ENCODE results near the gene MYO10.

The MYO10 gene

DNA sequence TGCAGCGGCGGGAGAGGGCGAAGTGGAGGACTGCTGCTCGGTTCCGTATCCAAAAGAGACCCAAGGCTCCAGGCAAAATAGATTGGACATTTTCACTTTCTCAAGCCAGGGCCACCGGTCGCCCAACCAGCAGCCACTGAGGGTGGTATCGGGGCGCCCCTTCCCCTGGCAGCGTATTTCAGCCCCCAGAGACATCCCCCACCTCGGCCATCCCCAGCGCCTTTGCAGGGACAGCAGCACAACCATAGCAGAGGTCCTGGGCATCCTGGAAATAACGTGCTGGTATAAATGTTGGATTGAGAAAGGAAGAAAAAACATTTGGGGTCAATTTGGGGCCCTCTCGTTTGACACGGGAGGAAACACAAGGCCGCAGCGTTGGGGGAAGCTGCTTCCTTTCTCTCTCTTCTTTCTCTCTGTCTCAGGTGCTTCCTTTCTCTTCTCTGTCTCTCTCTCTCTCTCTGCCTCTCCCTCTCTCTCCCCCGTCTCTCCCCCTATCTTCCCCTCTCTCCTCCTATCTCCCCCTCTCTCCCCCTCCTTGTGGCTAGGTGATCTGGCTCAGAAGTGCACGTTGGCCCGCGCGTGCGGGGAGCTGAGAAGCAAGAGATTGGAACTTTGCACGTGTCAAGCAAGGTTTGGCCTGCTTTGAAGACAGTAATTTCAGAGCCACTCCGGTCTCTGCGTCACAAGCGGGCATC lies 318.7 kb downstream of the MYO10 start:
- no peak for DNase-seq (ENCODE audit: low read depth)
- peak overlapping the region; percentile 52 for H3K4me3 ChIP-seq (ENCODE audit: low read depth, low read length)

DNA sequence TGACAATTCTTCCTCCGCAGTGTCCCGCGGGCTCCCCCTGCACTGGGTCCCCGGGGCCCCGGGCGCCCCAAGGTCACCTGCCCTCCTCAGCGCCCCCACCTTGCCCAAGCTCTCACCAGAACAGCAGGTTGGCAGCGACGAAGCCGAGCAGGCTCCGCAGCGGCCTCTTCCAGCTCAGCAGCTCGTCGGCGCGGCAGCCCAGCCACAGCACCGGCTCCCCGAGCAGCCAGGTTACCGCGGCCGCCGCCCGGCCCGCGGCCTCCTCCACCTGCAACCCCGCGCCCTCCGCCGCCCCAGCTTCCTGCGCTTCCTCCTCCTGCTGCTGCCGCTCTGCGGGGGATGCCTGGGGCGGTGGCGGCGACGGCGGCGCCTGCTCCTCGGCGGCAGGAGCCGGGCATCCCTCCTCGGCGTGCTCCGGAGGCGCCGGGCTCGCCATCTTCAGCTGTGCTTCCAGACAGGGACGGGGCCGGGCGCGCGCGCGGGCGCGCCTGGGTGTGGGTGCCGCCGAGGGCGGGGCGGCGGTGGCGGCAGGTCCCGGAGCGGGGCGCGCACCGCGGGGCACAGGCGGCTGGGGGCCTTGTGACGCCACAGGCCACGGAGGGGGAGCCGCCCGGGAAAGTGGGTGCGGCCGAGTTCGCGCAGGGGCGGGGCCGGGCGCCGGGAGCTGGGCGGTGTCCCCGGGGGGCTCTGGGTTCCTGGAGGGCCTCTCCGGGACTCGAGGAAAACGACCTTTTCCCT lies 319.4 kb downstream of the MYO10 start, which contains the start of gene RETREG1:
Gene RETREG1, minus strand, starts transcription at position 462 of the 738 bp plus-strand sequence. Its CDS starts 26 bp downstream, at position 436.
- no peak for DNase-seq (ENCODE audit: low read depth)
- H3K4me3 ChIP-seq (ENCODE audit: low read depth, low read length) = peak within 1 kb of the TSS; percentile 52

DNA sequence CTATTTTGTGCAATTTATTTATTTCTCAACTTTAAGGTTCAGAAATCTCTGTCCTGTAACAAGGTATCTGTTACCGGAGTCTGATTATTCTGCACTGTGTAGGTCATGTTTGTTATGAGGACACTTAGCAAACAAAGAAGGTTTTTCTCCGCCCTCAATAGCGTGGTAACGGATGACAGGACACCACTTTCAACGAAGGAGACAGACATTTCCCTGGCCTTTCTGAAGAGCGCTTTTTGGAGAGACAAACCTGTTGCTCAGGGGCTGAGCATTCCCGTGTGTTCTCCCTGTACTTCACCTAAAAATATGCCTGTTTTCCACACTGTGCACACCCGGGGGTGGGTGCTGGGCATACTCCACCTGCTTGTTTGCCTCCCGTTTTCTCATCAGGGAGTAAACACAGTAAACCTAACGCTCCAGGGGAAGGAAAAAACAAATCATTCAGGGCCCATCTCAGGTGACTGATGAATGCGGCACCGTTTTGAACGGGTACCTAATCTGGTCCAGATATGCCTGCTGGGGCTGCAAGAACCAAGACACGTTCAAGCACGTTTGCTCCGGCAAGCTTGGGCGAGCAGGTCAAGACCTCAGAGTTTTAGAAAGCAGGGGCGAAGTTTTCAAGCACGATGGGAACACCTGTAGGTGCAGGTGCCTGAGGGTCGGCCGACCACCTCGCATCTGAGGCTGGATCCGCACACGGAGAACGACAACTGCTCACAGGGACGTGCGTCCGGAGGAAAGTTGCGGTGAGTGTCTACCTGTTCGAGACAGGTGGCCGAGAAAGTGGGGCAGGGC lies 320.1 kb downstream of the MYO10 start:
- H3K4me3 ChIP-seq (ENCODE audit: low read depth, low read length) = peak overlapping the region; percentile 52
- no peak for DNase-seq (ENCODE audit: low read depth)

DNA sequence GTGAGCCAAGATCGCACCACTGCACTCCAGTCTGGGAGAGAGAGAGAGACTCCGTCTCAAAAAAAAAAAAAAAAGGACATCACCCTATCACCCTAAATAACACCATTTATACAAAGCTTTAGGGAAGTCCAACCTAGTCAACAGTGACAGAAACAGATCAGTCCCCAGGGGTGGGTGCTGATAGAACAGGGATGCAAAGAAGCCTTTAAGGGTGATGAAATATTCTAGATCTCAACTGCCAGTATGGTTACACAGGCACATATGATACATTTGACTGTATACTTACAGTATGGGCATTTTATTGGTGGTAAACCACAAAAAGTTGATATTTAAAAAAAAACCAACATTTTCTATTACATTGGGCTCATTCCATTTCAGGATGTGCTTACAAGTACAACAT lies 324.1 kb downstream of the MYO10 start:
- DNase-seq (ENCODE audit: low read depth) = no peak
- no peak overlapping the region for H3K4me3 ChIP-seq (ENCODE audit: low read depth, low read length)
